22Rv1 (cell line): ENCODE measurements around the gene MTHFD1.

ENCODE experiments used
- ZFX ChIP-seq: fragments of 450-650 bp; IDR thresholded peaks from 2 replicates; pipeline ENCODE4 v1.6.1; 2017; ENCODE audit warnings: antibody characterized with exemption, borderline replicate concordance
- TF ChIP-seq, protein P1 (sequence below): fragments of 450-650 bp; IDR thresholded peaks from 2 replicates; pipeline ENCODE4 v1.5.1; 2017; ENCODE audit warnings: mild to moderate bottlenecking

DNA sequence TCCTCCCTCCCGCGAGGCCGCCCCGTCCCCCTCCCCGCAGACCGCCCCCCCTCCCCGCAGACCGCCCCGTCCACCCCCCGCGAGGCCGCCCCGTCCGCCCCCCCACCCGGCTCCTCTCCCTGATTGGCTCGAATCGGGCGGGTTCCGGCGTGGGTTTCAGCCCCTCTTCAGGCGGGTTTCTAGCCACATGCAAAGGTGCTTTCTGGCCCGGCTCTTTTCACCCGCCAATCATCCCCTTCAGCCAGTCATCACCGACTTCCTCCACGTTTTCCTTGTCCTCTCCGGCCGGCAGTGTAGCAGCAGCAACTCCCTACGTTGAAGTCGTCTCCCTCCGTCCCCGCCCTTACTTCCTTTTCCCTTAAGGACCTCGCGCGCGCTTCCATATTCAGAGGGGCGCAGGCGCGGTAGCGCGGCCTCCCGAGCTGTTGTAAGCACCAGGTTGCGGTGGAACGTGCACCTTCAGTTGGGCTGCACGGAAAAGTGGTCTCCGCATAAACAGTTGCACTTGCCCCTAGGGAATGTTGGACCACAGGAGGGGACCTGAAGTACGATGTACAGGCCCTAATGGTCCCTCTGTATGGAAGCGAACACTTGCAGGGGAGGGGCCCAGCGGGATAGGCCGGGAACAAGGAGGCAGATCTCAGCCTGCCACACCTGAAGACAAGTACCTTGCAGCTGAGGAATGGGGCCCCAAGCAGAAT is 49.4 kb upstream of the MTHFD1 start:
- TF ChIP-seq, protein P1, sequence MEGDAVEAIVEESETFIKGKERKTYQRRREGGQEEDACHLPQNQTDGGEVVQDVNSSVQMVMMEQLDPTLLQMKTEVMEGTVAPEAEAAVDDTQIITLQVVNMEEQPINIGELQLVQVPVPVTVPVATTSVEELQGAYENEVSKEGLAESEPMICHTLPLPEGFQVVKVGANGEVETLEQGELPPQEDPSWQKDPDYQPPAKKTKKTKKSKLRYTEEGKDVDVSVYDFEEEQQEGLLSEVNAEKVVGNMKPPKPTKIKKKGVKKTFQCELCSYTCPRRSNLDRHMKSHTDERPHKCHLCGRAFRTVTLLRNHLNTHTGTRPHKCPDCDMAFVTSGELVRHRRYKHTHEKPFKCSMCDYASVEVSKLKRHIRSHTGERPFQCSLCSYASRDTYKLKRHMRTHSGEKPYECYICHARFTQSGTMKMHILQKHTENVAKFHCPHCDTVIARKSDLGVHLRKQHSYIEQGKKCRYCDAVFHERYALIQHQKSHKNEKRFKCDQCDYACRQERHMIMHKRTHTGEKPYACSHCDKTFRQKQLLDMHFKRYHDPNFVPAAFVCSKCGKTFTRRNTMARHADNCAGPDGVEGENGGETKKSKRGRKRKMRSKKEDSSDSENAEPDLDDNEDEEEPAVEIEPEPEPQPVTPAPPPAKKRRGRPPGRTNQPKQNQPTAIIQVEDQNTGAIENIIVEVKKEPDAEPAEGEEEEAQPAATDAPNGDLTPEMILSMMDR = no peak
- no peak for TF ChIP-seq ZFX
